Measurements from ENCODE around the gene CLCA4.

GRCh38 chr1:86505564-86505902 lies 41.3 kb upstream of the CLCA4 start:
- TF ChIP-seq CTCF (tag by site-specific recombination; IDR thresholded peaks at IDR 0.05): no peak
- no peak for TF ChIP-seq ZNF677 (tag by site-specific recombination; IDR thresholded peaks at IDR 0.05)
- TF ChIP-seq ZNF747 (tag by site-specific recombination; IDR thresholded peaks at IDR 0.05): no peak
- no peak for TF ChIP-seq ZNF692 (tag by site-specific recombination; IDR thresholded peaks at IDR 0.05)
- no peak for TF ChIP-seq ZNF274 (IDR thresholded peaks at IDR 0.05; ENCODE audit: low read length)
- TF ChIP-seq ZNF274 (tag by site-specific recombination; IDR thresholded peaks at IDR 0.05; ENCODE audit: borderline replicate concordance): no peak

Data from HEK293 (cell line).